ENCODE data around the gene SLC38A8.

DNA sequence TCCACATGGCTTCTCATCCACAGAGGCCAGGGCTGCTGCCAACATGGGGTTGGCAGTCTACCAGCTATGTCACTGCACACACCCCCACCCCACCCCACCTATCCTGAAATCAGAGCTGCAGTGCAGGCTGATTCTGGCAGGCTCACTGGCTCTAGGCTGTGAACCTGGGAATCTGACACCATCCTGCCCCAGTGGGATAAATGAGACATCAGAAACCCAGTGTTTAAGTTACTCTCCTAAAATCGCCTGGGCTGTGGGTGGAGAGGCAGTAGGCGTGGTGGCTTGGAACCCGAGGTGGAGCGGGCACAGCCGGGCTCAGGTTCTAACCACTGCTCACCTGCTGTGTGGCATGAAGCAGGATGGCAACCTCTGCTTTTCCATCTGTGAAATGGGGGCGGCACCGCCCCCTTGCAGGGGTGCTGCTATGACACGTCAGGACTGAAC lies 5.6 kb downstream of the SLC38A8 start:
- TF ChIP-seq EZH2 (IDR thresholded peaks at IDR 0.05; ENCODE audit: borderline replicate concordance) (no peak), CTCF (IDR thresholded peaks at IDR 0.05; ENCODE audit: poor library complexity) (no peak), EZH2phosphoT487 (IDR thresholded peaks at IDR 0.05; ENCODE audit: low read depth, severe bottlenecking, unreplicated experiment) (no peak)

Measured in hepatocyte (in vitro differentiated cells).